ENCODE results near the gene MZT2B.
"Not testable (repeated sequence)": the region's sequence is repeated elsewhere in the genome, so short reads cannot be mapped to it uniquely, and the experiment has no call there.

Gene MZT2B

GRCh38 chr2:130169163-130169562, 12.9 kb upstream of the MZT2B start:
- DNase-seq (ENCODE audit: insufficient read length, low spot score): not testable (repeated sequence)
- FAIRE-seq: peak; percentile 4

GRCh38 chr2:130169896-130170295, 12.2 kb upstream of the MZT2B start:
- FAIRE-seq (no peak), DNase-seq (ENCODE audit: insufficient read length, low spot score) (no peak)

- not testable (repeated sequence) for DNase-seq (ENCODE audit: insufficient read length, low spot score)
- FAIRE-seq: peak; percentile 68
Observed at GRCh38 chr2:130174866-130175265, 7.2 kb upstream of the MZT2B start.

GRCh38 chr2:130180404-130181324, 1.4 kb upstream of the MZT2B start:
- peak; percentile 82 for FAIRE-seq
- not testable (repeated sequence) for DNase-seq (ENCODE audit: insufficient read length, low spot score)

- DNase-seq (ENCODE audit: insufficient read length, low spot score): peak; percentile 75
- peak; percentile 93 for FAIRE-seq
Observed at GRCh38 chr2:130181325-130181879, 660 bp upstream of the MZT2B start, which contains the start of gene SMPD4. Gene SMPD4, minus strand, starts transcription at chr2:130181602. Its CDS starts 5,010 bp downstream, at chr2:130176592.

- not testable (repeated sequence) for DNase-seq (ENCODE audit: insufficient read length, low spot score)
- peak; percentile 76 for FAIRE-seq
Observed at GRCh38 chr2:130182826-130183511, 907 bp downstream of the MZT2B start.

GRCh38 chr2:130183512-130184373, 1.7 kb downstream of the MZT2B start:
- no peak for DNase-seq (ENCODE audit: insufficient read length, low spot score)
- no peak for FAIRE-seq

GRCh38 chr2:130185436-130185835, 3.4 kb downstream of the MZT2B start:
- no peak for DNase-seq (ENCODE audit: insufficient read length, low spot score)
- no peak for FAIRE-seq

- DNase-seq (ENCODE audit: insufficient read length, low spot score) (no peak), FAIRE-seq (no peak)
Observed at GRCh38 chr2:130185896-130186295, 3.8 kb downstream of the MZT2B start.

- no peak for DNase-seq (ENCODE audit: insufficient read length, low spot score)
- FAIRE-seq: no peak
Observed at GRCh38 chr2:130186391-130186790, 4.3 kb downstream of the MZT2B start.

- FAIRE-seq (no peak), DNase-seq (ENCODE audit: insufficient read length, low spot score) (no peak)
Observed at GRCh38 chr2:130187268-130187667, 5.2 kb downstream of the MZT2B start.

GRCh38 chr2:130187859-130188792, 6.1 kb downstream of the MZT2B start:
- FAIRE-seq; DNase-seq (ENCODE audit: insufficient read length, low spot score): not testable (repeated sequence)

GRCh38 chr2:130188958-130189357, 6.9 kb downstream of the MZT2B start:
- not testable (repeated sequence) for FAIRE-seq; DNase-seq (ENCODE audit: insufficient read length, low spot score)

GRCh38 chr2:130190237-130190636, 8.2 kb downstream of the MZT2B start:
- no peak for DNase-seq (ENCODE audit: insufficient read length, low spot score)
- no peak for FAIRE-seq

- DNase-seq (ENCODE audit: insufficient read length, low spot score); FAIRE-seq: not testable (repeated sequence)
Observed at GRCh38 chr2:130191319-130191718, 9.3 kb downstream of the MZT2B start.

- not testable (repeated sequence) for FAIRE-seq; DNase-seq (ENCODE audit: insufficient read length, low spot score)
Observed at GRCh38 chr2:130192451-130192850, 10.4 kb downstream of the MZT2B start.

GRCh38 chr2:130193824-130194223, 11.8 kb downstream of the MZT2B start:
- not testable (repeated sequence) for FAIRE-seq; DNase-seq (ENCODE audit: insufficient read length, low spot score)

- DNase-seq (ENCODE audit: insufficient read length, low spot score); FAIRE-seq: not testable (repeated sequence)
Observed at GRCh38 chr2:130195089-130195635, 13.1 kb downstream of the MZT2B start.

- FAIRE-seq: not testable (repeated sequence)
Observed at GRCh38 chr2:130196052-130196451, 14.0 kb downstream of the MZT2B start.

More at GRCh38 chr2:130196052-130196451, 14.0 kb downstream of the MZT2B start:
- not testable (repeated sequence) for DNase-seq (ENCODE audit: insufficient read length, low spot score)

Data from GM19239 (cell line).